GM19240 (cell line): ENCODE results near the gene ARHGAP42.
"Not testable (repeated sequence)": the region's sequence is repeated elsewhere in the genome, so short reads cannot be mapped to it uniquely, and the experiment has no call there.

ENCODE experiments used
- DNase-seq: peaks from one replicate; pipeline ENCODE4 v3.0.0; 2011; ENCODE audit warnings: low spot score; ENCODE audit not compliant: insufficient read length

The ARHGAP42 gene

GRCh38 chr11:100869328-100869727 is 182.2 kb downstream of the ARHGAP42 start:
- DNase-seq: no peak

- no peak for DNase-seq
Observed at GRCh38 chr11:100870138-100870537, 183.1 kb downstream of the ARHGAP42 start.

GRCh38 chr11:100872951-100873740 is 186.1 kb downstream of the ARHGAP42 start:
- DNase-seq: no peak

GRCh38 chr11:100874203-100874602 is 187.1 kb downstream of the ARHGAP42 start:
- DNase-seq: no peak

GRCh38 chr11:100875521-100875869 is 188.4 kb downstream of the ARHGAP42 start:
- DNase-seq: no peak

GRCh38 chr11:100876815-100877520 is 189.9 kb downstream of the ARHGAP42 start:
- no peak for DNase-seq

- DNase-seq: no peak
Observed at GRCh38 chr11:100878474-100878873, 191.4 kb downstream of the ARHGAP42 start.

GRCh38 chr11:100882957-100883356 is 195.9 kb downstream of the ARHGAP42 start:
- DNase-seq: no peak

- no peak for DNase-seq
Observed at GRCh38 chr11:100883830-100884229, 196.7 kb downstream of the ARHGAP42 start.

GRCh38 chr11:100887659-100888058 is 200.6 kb downstream of the ARHGAP42 start:
- DNase-seq: no peak

- no peak for DNase-seq
Observed at GRCh38 chr11:100888836-100889235, 201.7 kb downstream of the ARHGAP42 start.

GRCh38 chr11:100889758-100890157 is 202.7 kb downstream of the ARHGAP42 start:
- DNase-seq: no peak

- DNase-seq: no peak
Observed at GRCh38 chr11:100890789-100891188, 203.7 kb downstream of the ARHGAP42 start.

- no peak for DNase-seq
Observed at GRCh38 chr11:100892886-100893285, 205.8 kb downstream of the ARHGAP42 start.

GRCh38 chr11:100895449-100895848 is 208.4 kb downstream of the ARHGAP42 start:
- DNase-seq: no peak

- not testable (repeated sequence) for DNase-seq
Observed at GRCh38 chr11:100895976-100896375, 208.9 kb downstream of the ARHGAP42 start.

GRCh38 chr11:100901471-100901870 is 214.4 kb downstream of the ARHGAP42 start:
- not testable (repeated sequence) for DNase-seq

- no peak for DNase-seq
Observed at GRCh38 chr11:100902454-100903141, 215.5 kb downstream of the ARHGAP42 start.

- no peak for DNase-seq
Observed at GRCh38 chr11:100903284-100903683, 216.2 kb downstream of the ARHGAP42 start.

- DNase-seq: no peak
Observed at GRCh38 chr11:100905684-100906083, 218.6 kb downstream of the ARHGAP42 start.

GRCh38 chr11:100908746-100909145 is 221.7 kb downstream of the ARHGAP42 start:
- no peak for DNase-seq

GRCh38 chr11:100910808-100911207 is 223.7 kb downstream of the ARHGAP42 start:
- DNase-seq: no peak
